GM19468 (cell line): Measurements from ENCODE around the gene PCDHB6.
"Not testable (repeated sequence)": the region's sequence is repeated elsewhere in the genome, so short reads cannot be mapped to it uniquely, and the experiment has no call there.

Experiments
- ATAC-seq: cut with Tn5 transposase; IDR thresholded peaks from one replicate; pipeline ENCODE4 v1.9.1; 2021; ENCODE audit warnings: mild to moderate bottlenecking, moderate library complexity, moderate number of reproducible peaks; ENCODE audit not compliant: unreplicated experiment; ENCODE audit errors: extremely low read depth

PCDHB6 gene

GRCh38 chr5:141199359-141200235 lies 49.7 kb downstream of the PCDHB6 start, which contains the start of gene PCDHB11:
PCDHB11 (plus strand) TSS chr5:141199627; CDS start chr5:141199775, 148 bp downstream.
- no peak for ATAC-seq

GRCh38 chr5:141201126-141201525 lies 51.3 kb downstream of the PCDHB6 start:
- not testable (repeated sequence) for ATAC-seq

GRCh38 chr5:141201646-141202045 lies 51.8 kb downstream of the PCDHB6 start:
- ATAC-seq: not testable (repeated sequence)
